WTC11 (cell line): ENCODE results near the gene MITF.

Source experiments
- CREB1 ChIP-seq: sonication (generic); formaldehyde crosslinking; IDR thresholded peaks from 2 replicates; pipeline ENCODE4 v1.8.0; 2023; ENCODE audit warnings: mild to moderate bottlenecking, missing genetic modification reagents
- ELF4 ChIP-seq: sonication (generic); formaldehyde crosslinking; IDR thresholded peaks from 2 replicates; pipeline ENCODE4 v1.8.1; 2022; ENCODE audit warnings: low read depth, mild to moderate bottlenecking, moderate library complexity, missing genetic modification reagents
- FOXJ3 ChIP-seq: sonication (generic); formaldehyde crosslinking; IDR thresholded peaks from 2 replicates; pipeline ENCODE4 v1.9.0; 2021; ENCODE audit warnings: missing genetic modification reagents, mild to moderate bottlenecking, borderline replicate concordance
- NFATC4 ChIP-seq: fragments of 250-450 bp; sonication (Bioruptor Pico); IDR thresholded peaks from 2 replicates; pipeline ENCODE4 v1.9.0; 2021; ENCODE audit warnings: mild to moderate bottlenecking
- TP53 ChIP-seq: sonication (generic); formaldehyde crosslinking; IDR thresholded peaks from 2 replicates; pipeline ENCODE4 v1.8.1; 2023; ENCODE audit warnings: mild to moderate bottlenecking, missing genetic modification reagents
- ZNF121 ChIP-seq: sonication (generic); formaldehyde crosslinking; IDR thresholded peaks from 2 replicates; pipeline ENCODE4 v1.8.0; 2023; ENCODE audit warnings: missing genetic modification reagents
- ZNF263 ChIP-seq: sonication (generic); formaldehyde crosslinking; IDR thresholded peaks from 2 replicates; pipeline ENCODE4 v1.8.1; 2022; ENCODE audit warnings: low read depth, mild to moderate bottlenecking, moderate library complexity, missing genetic modification reagents
- TF ChIP-seq, protein P1 (sequence below): fragments of 200-600 bp; IDR thresholded peaks from 2 replicates; pipeline ENCODE4 v1.8.0; 2022; ENCODE audit warnings: antibody characterized with exemption
- TF ChIP-seq, protein P2 (sequence below): sonication (generic); formaldehyde crosslinking; IDR thresholded peaks from 2 replicates; pipeline ENCODE4 v1.8.0; 2022; ENCODE audit warnings: mild to moderate bottlenecking, missing genetic modification reagents
- TF ChIP-seq, protein P3 (sequence below): sonication (generic); formaldehyde crosslinking; IDR thresholded peaks from 2 replicates; pipeline ENCODE4 v1.8.0; 2023; ENCODE audit warnings: mild to moderate bottlenecking, missing genetic modification reagents
- TF ChIP-seq, protein P4 (sequence below): sonication (generic); formaldehyde crosslinking; conservative IDR thresholded peaks from 2 replicates; pipeline ENCODE4 v1.8.1; 2022; ENCODE audit warnings: mild to moderate bottlenecking, missing genetic modification reagents

DNA sequence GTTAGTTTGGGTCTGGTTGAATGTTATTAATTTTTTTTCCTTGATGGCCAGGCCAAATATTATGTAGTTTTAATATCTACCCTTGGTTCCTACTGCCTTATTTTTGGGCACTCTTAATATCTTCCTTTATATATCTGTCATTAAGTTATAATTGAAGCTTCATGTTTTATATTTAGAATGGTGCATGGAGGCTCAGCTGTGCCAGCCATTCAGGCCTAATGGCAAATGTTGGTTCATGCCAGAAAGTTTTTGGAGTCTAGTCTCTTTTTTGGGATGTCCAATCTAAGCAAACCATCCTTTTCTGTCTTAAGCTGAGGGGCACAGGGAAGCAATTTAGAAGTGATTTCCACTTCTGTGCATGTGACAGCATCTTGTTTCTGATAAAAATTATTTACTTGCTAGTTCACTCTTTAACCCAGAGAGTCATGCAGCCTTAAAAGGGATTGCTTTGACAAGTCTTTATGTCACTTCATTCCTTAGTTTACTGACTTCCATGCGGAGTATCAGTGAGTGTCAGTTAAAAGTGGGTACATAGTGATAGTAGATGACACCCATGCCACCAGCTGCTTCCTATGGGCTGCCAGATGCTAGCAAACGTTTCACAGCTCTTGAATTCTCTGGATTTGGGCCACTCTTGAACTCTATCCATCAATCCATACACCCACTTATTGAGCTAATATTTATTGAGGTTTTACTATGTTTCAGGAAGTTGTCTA lies 33.0 kb downstream of the MITF start:
- TF ChIP-seq, protein P1, sequence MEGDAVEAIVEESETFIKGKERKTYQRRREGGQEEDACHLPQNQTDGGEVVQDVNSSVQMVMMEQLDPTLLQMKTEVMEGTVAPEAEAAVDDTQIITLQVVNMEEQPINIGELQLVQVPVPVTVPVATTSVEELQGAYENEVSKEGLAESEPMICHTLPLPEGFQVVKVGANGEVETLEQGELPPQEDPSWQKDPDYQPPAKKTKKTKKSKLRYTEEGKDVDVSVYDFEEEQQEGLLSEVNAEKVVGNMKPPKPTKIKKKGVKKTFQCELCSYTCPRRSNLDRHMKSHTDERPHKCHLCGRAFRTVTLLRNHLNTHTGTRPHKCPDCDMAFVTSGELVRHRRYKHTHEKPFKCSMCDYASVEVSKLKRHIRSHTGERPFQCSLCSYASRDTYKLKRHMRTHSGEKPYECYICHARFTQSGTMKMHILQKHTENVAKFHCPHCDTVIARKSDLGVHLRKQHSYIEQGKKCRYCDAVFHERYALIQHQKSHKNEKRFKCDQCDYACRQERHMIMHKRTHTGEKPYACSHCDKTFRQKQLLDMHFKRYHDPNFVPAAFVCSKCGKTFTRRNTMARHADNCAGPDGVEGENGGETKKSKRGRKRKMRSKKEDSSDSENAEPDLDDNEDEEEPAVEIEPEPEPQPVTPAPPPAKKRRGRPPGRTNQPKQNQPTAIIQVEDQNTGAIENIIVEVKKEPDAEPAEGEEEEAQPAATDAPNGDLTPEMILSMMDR, result no peak
- TF ChIP-seq TP53 (CRISPR knock-in tag), result no peak
- TF ChIP-seq ZNF263 (CRISPR knock-in tag), result no peak
- TF ChIP-seq CREB1 (CRISPR knock-in tag), result no peak
- no peak for TF ChIP-seq FOXJ3 (CRISPR knock-in tag)
- TF ChIP-seq NFATC4 (CRISPR knock-in tag), result no peak
- no peak for TF ChIP-seq ZNF121 (CRISPR knock-in tag)
- TF ChIP-seq, protein P2, sequence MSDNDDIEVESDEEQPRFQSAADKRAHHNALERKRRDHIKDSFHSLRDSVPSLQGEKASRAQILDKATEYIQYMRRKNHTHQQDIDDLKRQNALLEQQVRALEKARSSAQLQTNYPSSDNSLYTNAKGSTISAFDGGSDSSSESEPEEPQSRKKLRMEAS (CRISPR knock-in tag), result no peak
- TF ChIP-seq, protein P3, sequence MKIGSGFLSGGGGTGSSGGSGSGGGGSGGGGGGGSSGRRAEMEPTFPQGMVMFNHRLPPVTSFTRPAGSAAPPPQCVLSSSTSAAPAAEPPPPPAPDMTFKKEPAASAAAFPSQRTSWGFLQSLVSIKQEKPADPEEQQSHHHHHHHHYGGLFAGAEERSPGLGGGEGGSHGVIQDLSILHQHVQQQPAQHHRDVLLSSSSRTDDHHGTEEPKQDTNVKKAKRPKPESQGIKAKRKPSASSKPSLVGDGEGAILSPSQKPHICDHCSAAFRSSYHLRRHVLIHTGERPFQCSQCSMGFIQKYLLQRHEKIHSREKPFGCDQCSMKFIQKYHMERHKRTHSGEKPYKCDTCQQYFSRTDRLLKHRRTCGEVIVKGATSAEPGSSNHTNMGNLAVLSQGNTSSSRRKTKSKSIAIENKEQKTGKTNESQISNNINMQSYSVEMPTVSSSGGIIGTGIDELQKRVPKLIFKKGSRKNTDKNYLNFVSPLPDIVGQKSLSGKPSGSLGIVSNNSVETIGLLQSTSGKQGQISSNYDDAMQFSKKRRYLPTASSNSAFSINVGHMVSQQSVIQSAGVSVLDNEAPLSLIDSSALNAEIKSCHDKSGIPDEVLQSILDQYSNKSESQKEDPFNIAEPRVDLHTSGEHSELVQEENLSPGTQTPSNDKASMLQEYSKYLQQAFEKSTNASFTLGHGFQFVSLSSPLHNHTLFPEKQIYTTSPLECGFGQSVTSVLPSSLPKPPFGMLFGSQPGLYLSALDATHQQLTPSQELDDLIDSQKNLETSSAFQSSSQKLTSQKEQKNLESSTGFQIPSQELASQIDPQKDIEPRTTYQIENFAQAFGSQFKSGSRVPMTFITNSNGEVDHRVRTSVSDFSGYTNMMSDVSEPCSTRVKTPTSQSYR, result no peak
- no peak for TF ChIP-seq ELF4
- TF ChIP-seq, protein P4, sequence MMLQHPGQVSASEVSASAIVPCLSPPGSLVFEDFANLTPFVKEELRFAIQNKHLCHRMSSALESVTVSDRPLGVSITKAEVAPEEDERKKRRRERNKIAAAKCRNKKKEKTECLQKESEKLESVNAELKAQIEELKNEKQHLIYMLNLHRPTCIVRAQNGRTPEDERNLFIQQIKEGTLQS (CRISPR knock-in tag), result no peak
